HepG2 (cell line): ENCODE measurements around the gene PRKCZ. TPM values are rescaled to one million over a fixed set of nuclear protein-coding genes. Genes with fewer than 3 reads are reported as not detected.

Experiments
- AGO2 ChIP-seq: fragments of 200-400 bp; formaldehyde crosslinking; optimal IDR thresholded peaks from 2 replicates; pipeline ENCODE3; 2017; ENCODE audit warnings: mild to moderate bottlenecking, low read depth, low read length, moderate library complexity
- ATF2 ChIP-seq: sonication (generic); formaldehyde crosslinking; IDR thresholded peaks from 2 replicates; pipeline ENCODE4 v1.4.0; 2020; ENCODE audit warnings: missing genetic modification reagents
- CBX5 ChIP-seq: sonication (generic); formaldehyde crosslinking; IDR thresholded peaks from 2 replicates; pipeline ENCODE4 v1.4.0; 2020; ENCODE audit warnings: missing genetic modification reagents, borderline replicate concordance
- GATA4 ChIP-seq: sonication (generic); IDR thresholded peaks from 2 replicates; pipeline ENCODE4 v1.6.1; 2016; ENCODE audit warnings: antibody characterized with exemption, low read depth, borderline replicate concordance
- KLF15 ChIP-seq: sonication (generic); formaldehyde crosslinking; IDR thresholded peaks from 2 replicates; pipeline ENCODE4 v1.8.1; 2023; ENCODE audit warnings: borderline replicate concordance, mild to moderate bottlenecking, inconsistent platforms, missing genetic modification reagents, mixed read lengths
- NFE2L1 ChIP-seq: sonication (generic); formaldehyde crosslinking; IDR thresholded peaks from 2 replicates; pipeline ENCODE4 v1.4.0; 2020; ENCODE audit warnings: missing genetic modification reagents, mild to moderate bottlenecking, borderline replicate concordance
- NFYC ChIP-seq: IDR thresholded peaks from 2 replicates; pipeline ENCODE4 v1.6.1; 2016; ENCODE audit warnings: missing genetic modification reagents, missing compliant biosample characterization
- NKX3-1 ChIP-seq: sonication (generic); formaldehyde crosslinking; IDR thresholded peaks from 2 replicates; pipeline ENCODE4 v1.5.0; 2020; ENCODE audit warnings: missing genetic modification reagents
- PATZ1 ChIP-seq: sonication (generic); formaldehyde crosslinking; IDR thresholded peaks from 2 replicates; pipeline ENCODE4 v1.4.0; 2020; ENCODE audit warnings: missing genetic modification reagents
- PREB ChIP-seq: sonication (generic); formaldehyde crosslinking; IDR thresholded peaks from 2 replicates; pipeline ENCODE4 v1.4.0; 2020; ENCODE audit warnings: missing genetic modification reagents
- REPIN1 ChIP-seq: sonication (generic); formaldehyde crosslinking; IDR thresholded peaks from 2 replicates; pipeline ENCODE4 v1.8.0; 2022; ENCODE audit warnings: missing genetic modification reagents, low read depth, mild to moderate bottlenecking, borderline replicate concordance
- SALL2 ChIP-seq: sonication (generic); formaldehyde crosslinking; IDR thresholded peaks from 2 replicates; pipeline ENCODE4 v1.8.1; 2023; ENCODE audit warnings: mild to moderate bottlenecking, missing genetic modification reagents, inconsistent platforms
- WIZ ChIP-seq: sonication (generic); formaldehyde crosslinking; IDR thresholded peaks from 2 replicates; pipeline ENCODE4 v1.5.1; 2020; ENCODE audit warnings: mild to moderate bottlenecking, missing genetic modification reagents
- ZNF280B ChIP-seq: sonication (generic); formaldehyde crosslinking; IDR thresholded peaks from 2 replicates; pipeline ENCODE4 v1.5.0; 2020; ENCODE audit warnings: missing genetic modification reagents, mild to moderate bottlenecking, borderline replicate concordance
- ZNF326 ChIP-seq: sonication (generic); formaldehyde crosslinking; IDR thresholded peaks from 2 replicates; pipeline ENCODE4 v1.4.0; 2020; ENCODE audit warnings: missing genetic modification reagents, borderline replicate concordance
- ZNF33A ChIP-seq: sonication (generic); formaldehyde crosslinking; IDR thresholded peaks from 2 replicates; pipeline ENCODE4 v1.5.1; 2020; ENCODE audit warnings: missing genetic modification reagents, mild to moderate bottlenecking, moderate library complexity, borderline replicate concordance
- ZNF446 ChIP-seq: sonication (generic); formaldehyde crosslinking; IDR thresholded peaks from 2 replicates; pipeline ENCODE4 v1.5.0; 2020; ENCODE audit warnings: mild to moderate bottlenecking, missing genetic modification reagents
- ZNF580 ChIP-seq: IDR thresholded peaks from 2 replicates; pipeline ENCODE4 v1.6.1; 2016; ENCODE audit warnings: low read depth, borderline replicate concordance
- ZNF615 ChIP-seq: sonication (generic); formaldehyde crosslinking; IDR thresholded peaks from 2 replicates; pipeline ENCODE4 v1.5.0; 2020; ENCODE audit warnings: mild to moderate bottlenecking, missing genetic modification reagents, borderline replicate concordance
- ZNF710 ChIP-seq: sonication (generic); formaldehyde crosslinking; IDR thresholded peaks from 2 replicates; pipeline ENCODE4 v1.5.0; 2020; ENCODE audit warnings: mild to moderate bottlenecking, missing genetic modification reagents, borderline replicate concordance
- polyA plus RNA-seq, 8 experiments: library from polyadenylated mRNA; depleted of rRNA in 3 of 8; stranded (reverse) in 7 of 8; unstranded in 1 of 8; fragments of >200 nt; fragmentation: Illumina TruSeq in 4 of 8; extraction: Trizol in 4 of 8; gene quantifications; 2 replicates each; pipeline versions ENCODE4 v1.2.1 to v1.2.3, GENCODE V29; 2011 to 2016; ENCODE audit warnings: low read depth in 4 of 8, missing spikeins in 1 of 8, mixed read lengths in 1 of 8; ENCODE audit not compliant: insufficient read depth in 1 of 8
- total RNA-seq, 5 experiments: library from RNA; depleted of rRNA; stranded (reverse); fragments of >200 nt; fragmentation: Illumina TruSeq; extraction: Trizol; gene quantifications; 2 replicates each; pipeline ENCODE4 v1.2.3, GENCODE V29; 2016; ENCODE audit warnings: low read depth in 1 of 5

Gene PRKCZ
- total and polyA plus RNA-seq, 2 of the 13 experiments (the other 11 are each of a cell fraction or from before 2014, with no cell fraction given), result 34.7 to 85.2 TPM

GRCh38 chr1:2194898-2195673 is 144.9 kb downstream of the PRKCZ start (continued):
- TF ChIP-seq ATF2 (CRISPR knock-in tag) (peak; percentile 37; the same call in 1 of the 2 replicates), REPIN1 (CRISPR knock-in tag) (0 out of 2 replicates have a peak, but pooled peaks have one; percentile 20), ZNF615 (CRISPR knock-in tag) (no peak), NFYC (no peak), NKX3-1 (CRISPR knock-in tag) (peak; percentile 64; the same call in 1 of the 2 replicates), CBX5 (peak; percentile 58; the same call in 1 of the 2 replicates), ZNF280B (CRISPR knock-in tag) (no peak), PREB (CRISPR knock-in tag) (no peak), PATZ1 (CRISPR knock-in tag) (peak; percentile 84), NFE2L1 (CRISPR knock-in tag) (no peak), WIZ (no peak), KLF15 (no peak), AGO2 (peak; percentile 71), ZNF326 (CRISPR knock-in tag) (no peak), SALL2 (CRISPR knock-in tag) (peak; percentile 63; the same call in 1 of the 2 replicates), GATA4 (no peak), ZNF710 (no peak), ZNF33A (CRISPR knock-in tag) (no peak), ZNF580 (CRISPR knock-in tag) (peak; percentile 93; the same call in 1 of the 2 replicates), ZNF446 (CRISPR knock-in tag) (peak; percentile 44; the same call in 1 of the 2 replicates)
